H1 (cell line): ENCODE data around the gene MT1G. TPM values are rescaled to one million over a fixed set of nuclear protein-coding genes. Genes with fewer than 3 reads are reported as not detected.
A peak's percentile ranks its signal among the peaks of the same experiment; 100 is the strongest.

Experiments used
- CTCF ChIA-PET: fragments of 300-600 bp; sonication (Branson Sonifier 250); formaldehyde crosslinking; loops from one replicate; lab custom pipeline; 2021; ENCODE audit not compliant: partially characterized antibody; lab: Charles Lee
- POLR2A ChIA-PET: fragments of 300-600 bp; sonication (Branson Sonifier 250); formaldehyde crosslinking; loops from one replicate; lab custom pipeline; 2021; ENCODE audit warnings: inconsistent platforms; ENCODE audit not compliant: partially characterized antibody; lab: Charles Lee
- DNase-seq, 2 experiments: peaks; one replicate each; pipeline versions ENCODE4 v3.0.0 to v3.0.0-alpha.2; 2010 to 2022; ENCODE audit warnings: low spot score in 2 of 2, low read depth in 1 of 2, mixed read lengths in 1 of 2
- FAIRE-seq: peaks from 2 replicates; lab custom pipeline; 2011; peaks lifted over from hg19 to GRCh38; lab: Jason Lieb, UNC
- H2AFZ ChIP-seq: 2 replicates; pipeline ENCODE4 v1.8.1; 2012; ENCODE audit warnings: low read length, inconsistent platforms
- H2AK5ac ChIP-seq: 2 replicates; pipeline ENCODE4 v1.6.1; 2013; ENCODE audit warnings: low read depth, low read length
- H2BK120ac ChIP-seq: replicated peaks from 2 replicates; pipeline ENCODE3; 2013; ENCODE audit warnings: low read depth, low read length, inconsistent platforms
- H2BK12ac ChIP-seq: 2 replicates; pipeline ENCODE4 v1.6.1; 2013; ENCODE audit warnings: low read depth, low read length
- H2BK15ac ChIP-seq: 2 replicates; pipeline ENCODE4 v1.6.1; 2013; ENCODE audit warnings: low read length
- H2BK20ac ChIP-seq: 2 replicates; pipeline ENCODE4 v1.6.1; 2013; ENCODE audit warnings: low read length
- H2BK5ac ChIP-seq: 2 replicates; pipeline ENCODE4 v1.6.1; 2013; ENCODE audit warnings: low read depth, low read length
- H3K14ac ChIP-seq: 2 replicates; pipeline ENCODE4 v1.6.1; 2013; ENCODE audit warnings: inconsistent platforms; ENCODE audit not compliant: insufficient read length
- H3K18ac ChIP-seq: 2 replicates; pipeline ENCODE4 v1.6.1; 2013; ENCODE audit warnings: low read length; ENCODE audit errors: extremely low read depth
- H3K23ac ChIP-seq: 2 replicates; pipeline ENCODE4 v1.6.1; 2013; ENCODE audit warnings: inconsistent platforms; ENCODE audit not compliant: insufficient read length
- H3K23me2 ChIP-seq: 2 replicates; pipeline ENCODE4 v1.6.1; 2013; ENCODE audit warnings: low read depth, low read length
- H3K27ac ChIP-seq: 2 replicates; pipeline ENCODE4 v1.6.1; 2011; ENCODE audit warnings: low read depth, low read length, inconsistent platforms
- H3K27me3 ChIP-seq, 4 experiments: replicated peaks in 1 of 4; 1 replicate in 1 of 4; 2 replicates in 3 of 4; pipeline versions ENCODE4 v1.6.1 to v1.8.1; 2011 to 2013; ENCODE audit warnings: low read length in 3 of 4, mild to moderate bottlenecking in 3 of 4, inconsistent platforms in 2 of 4, mixed read lengths in 2 of 4, moderate library complexity in 1 of 4; ENCODE audit not compliant: control insufficient read depth in 3 of 4, insufficient read depth in 3 of 4; ENCODE audit errors: extremely low read depth in 1 of 4
- H3K36me3 ChIP-seq, 4 experiments: 2 replicates each; pipeline versions ENCODE4 v1.6.1 to v1.8.1; 2011 to 2013; ENCODE audit warnings: mild to moderate bottlenecking in 4 of 4, low read length in 3 of 4, moderate library complexity in 2 of 4, control low read depth in 1 of 4, inconsistent platforms in 1 of 4; ENCODE audit not compliant: insufficient read depth in 4 of 4, control insufficient read depth in 2 of 4
- H3K4ac ChIP-seq: replicated peaks from 2 replicates; pipeline ENCODE3; 2013; ENCODE audit warnings: low read length, low read depth, mixed read lengths, inconsistent platforms; ENCODE audit not compliant: insufficient read length
- H3K4me1 ChIP-seq, 4 experiments: replicated peaks in 1 of 4; 1 replicate in 1 of 4; 2 replicates in 3 of 4; pipeline versions ENCODE4 v1.6.1 to v1.8.1; 2011 to 2013; ENCODE audit warnings: low read length in 3 of 4, inconsistent platforms in 2 of 4, mixed read lengths in 1 of 4; ENCODE audit not compliant: insufficient read depth in 4 of 4, control insufficient read depth in 3 of 4
- H3K4me2 ChIP-seq, 2 experiments: 2 replicates each; pipeline versions ENCODE4 v1.6.1 to v1.8.1; 2011 to 2013; ENCODE audit warnings: low read depth in 2 of 2, low read length in 2 of 2, control low read depth in 1 of 2, inconsistent platforms in 1 of 2, mild to moderate bottlenecking in 1 of 2; ENCODE audit not compliant: insufficient read depth in 1 of 2
- H3K4me3 ChIP-seq, 4 experiments: fragments of 200-600, 300-600 bp in 1 of 4; sonication (generic), shearing (Covaris generic), sonication (Bioruptor Twin) in 1 of 4; 2 replicates each; pipeline versions ENCODE4 v1.5.1 to v1.8.1; 2011 to 2016; ENCODE audit warnings: low read length in 4 of 4, low read depth in 3 of 4, control low read depth in 2 of 4, inconsistent platforms in 2 of 4, mild to moderate bottlenecking in 2 of 4, mixed read lengths in 1 of 4, moderate library complexity in 1 of 4; ENCODE audit not compliant: insufficient read depth in 2 of 4; ENCODE audit errors: extremely low read depth in 1 of 4
- H3K56ac ChIP-seq: replicated peaks from 2 replicates; pipeline ENCODE3; 2013; ENCODE audit warnings: low read depth, mild to moderate bottlenecking, mixed read lengths, low read length, inconsistent platforms; ENCODE audit not compliant: insufficient read length
- H3K79me1 ChIP-seq: 2 replicates; pipeline ENCODE4 v1.6.1; 2013; ENCODE audit warnings: low read depth, low read length, control low read depth
- H3K79me2 ChIP-seq, 2 experiments: 2 replicates each; pipeline versions ENCODE4 v1.6.1 to v1.8.1; 2012 to 2013; ENCODE audit warnings: low read length in 2 of 2, mild to moderate bottlenecking in 2 of 2, inconsistent platforms in 1 of 2; ENCODE audit not compliant: insufficient read depth in 2 of 2, control insufficient read depth in 1 of 2
- H3K9ac ChIP-seq, 4 experiments: replicated peaks in 1 of 4; 1 replicate in 1 of 4; 2 replicates in 3 of 4; pipeline versions ENCODE4 v1.6.1 to v1.8.1; 2011 to 2013; ENCODE audit warnings: low read depth in 3 of 4, low read length in 3 of 4, control low read depth in 2 of 4, mild to moderate bottlenecking in 2 of 4, moderate library complexity in 2 of 4, inconsistent platforms in 1 of 4; ENCODE audit errors: extremely low read depth in 1 of 4
- H3K9me3 ChIP-seq, 2 experiments: 2 replicates each; pipeline versions ENCODE4 v1.6.1 to v1.8.1; 2012 to 2013; ENCODE audit warnings: mild to moderate bottlenecking in 2 of 2, moderate library complexity in 2 of 2, control low read depth in 1 of 2, inconsistent platforms in 1 of 2, low read depth in 1 of 2, low read length in 1 of 2, mixed read lengths in 1 of 2; ENCODE audit not compliant: insufficient read depth in 2 of 2
- H4K20me1 ChIP-seq, 2 experiments: replicated peaks in 1 of 2; 2 replicates each; pipeline versions ENCODE3 to v1.8.1; 2011 to 2013; ENCODE audit warnings: inconsistent platforms in 2 of 2, low read length in 2 of 2, mild to moderate bottlenecking in 1 of 2; ENCODE audit not compliant: insufficient read depth in 2 of 2, control insufficient read depth in 1 of 2
- H4K5ac ChIP-seq: 2 replicates; pipeline ENCODE4 v1.6.1; 2013; ENCODE audit warnings: low read length, low read depth, mixed read lengths, inconsistent platforms; ENCODE audit not compliant: insufficient read length
- H4K8ac ChIP-seq: 2 replicates; pipeline ENCODE4 v1.8.0; 2013; ENCODE audit warnings: mild to moderate bottlenecking, moderate library complexity, low read length, inconsistent platforms; ENCODE audit not compliant: insufficient read depth; ENCODE audit errors: extremely low read depth
- H4K91ac ChIP-seq: replicated peaks from 2 replicates; pipeline ENCODE3; 2013; ENCODE audit warnings: low read length, mixed read lengths, inconsistent platforms; ENCODE audit not compliant: insufficient read length
- CBX8 ChIP-seq: fragments of 300-800, 300-1000 bp; sonication (generic); IDR thresholded peaks from 2 replicates; pipeline ENCODE4 v1.7.1; 2016; ENCODE audit warnings: low read depth, low read length, borderline replicate concordance
- JUND ChIP-seq: IDR thresholded peaks from 2 replicates; pipeline ENCODE4 v1.6.1; 2011; ENCODE audit warnings: mild to moderate bottlenecking, improper control_type of control experiment, low read length
- WGBS, 2 experiments: shearing (Covaris generic) in 1 of 2; methylation state at CpG; one replicate each; pipeline versions ENCODE4 v1.1.6 to v1.1.7; 2013 to 2015; ENCODE audit warnings: low lambda C conversion rate in 2 of 2, mixed read lengths in 2 of 2, inconsistent platforms in 1 of 2, low coverage in 1 of 2, missing lambda C conversion rate in 1 of 2; ENCODE audit not compliant: insufficient replicate concordance in 2 of 2, insufficient coverage in 1 of 2, insufficient read length in 1 of 2; ENCODE audit errors: extremely low coverage in 1 of 2, missing lambda C conversion rate in 1 of 2; 5-methylcytosine and 5-hydroxymethylcytosine counted together
- polyA plus RNA-seq, 7 experiments: library from polyadenylated mRNA; depleted of rRNA in 3 of 7; stranded (reverse) in 5 of 7; unstranded in 2 of 7; fragments of >200 nt in 5 of 7; fragments of 200-250 nt in 2 of 7; gene quantifications; 1 replicate in 5 of 7; 2 replicates in 1 of 7; 4 replicates in 1 of 7; pipeline versions ENCODE4 v1.2.1 to v1.2.3, GENCODE V29; 2011 to 2013; ENCODE audit warnings: missing spikeins in 2 of 7, mixed read lengths in 2 of 7
- total RNA-seq: library from RNA; stranded (reverse); fragmentation: NEBNext Ultra II Directional; extraction: Animal tissue kit (Norgen Biotek cat#: 25700); gene quantifications from 2 replicates; pipeline ENCODE4 v1.2.1, GENCODE V29; 2021

MT1G gene
- total and polyA plus RNA-seq, 2 of the 8 experiments (the other 6 are each of a cell fraction or from before 2014, with no cell fraction given) = 17.7 to 515 TPM

DNA sequence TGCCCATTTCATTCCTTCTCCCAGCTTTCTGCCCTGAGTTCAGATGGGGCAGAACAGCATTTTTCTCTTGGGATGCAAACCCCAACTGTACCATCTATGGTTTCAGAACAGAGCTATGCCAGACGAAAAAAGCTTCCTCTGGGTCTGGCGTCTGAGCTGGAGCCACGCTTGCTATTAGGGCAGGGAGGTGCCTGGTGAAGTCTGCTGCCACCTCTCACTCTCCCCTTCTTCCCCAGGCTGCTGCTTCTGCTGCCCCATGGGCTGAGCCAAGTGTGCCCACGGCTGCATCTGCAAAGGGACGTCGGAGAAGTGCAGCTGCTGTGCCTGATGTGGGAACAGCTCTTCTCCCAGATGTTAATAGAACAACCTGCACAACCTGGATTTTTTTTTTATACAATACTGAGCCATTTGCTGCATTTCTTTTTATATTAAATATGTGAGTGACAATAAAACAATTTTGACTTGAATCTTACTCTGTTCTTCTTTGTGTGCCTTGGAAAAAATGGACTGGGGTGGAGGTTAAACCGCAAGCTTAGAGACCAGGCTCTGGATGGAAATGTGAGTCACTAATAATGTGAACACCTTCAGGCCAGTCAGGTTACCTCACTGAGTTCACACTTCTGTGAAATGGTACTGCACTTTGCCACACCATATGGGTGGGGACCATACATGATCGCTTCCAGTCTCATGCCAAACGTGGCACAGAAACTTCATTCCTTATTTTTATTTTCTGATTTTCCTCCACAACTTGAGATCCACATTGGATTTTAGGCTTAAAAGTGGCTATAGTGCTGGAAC lies 31.1 kb downstream of the MT1G start:
- Histone ChIP-seq H2BK12ac (no peak overlapping the region), H3K27me3 (peaks cover 91 to 100% (median 99%) of the 10 kb centered on the region in 4 experiments), H3K4me3 (no peak overlapping the region), H2AFZ (no peak overlapping the region), H3K4me2 (no peak overlapping the region; a peak in 1 of 4 replicates), H3K56ac (no peak overlapping the region), H3K9ac (no peak overlapping the region), H3K27ac (no peak overlapping the region), H3K14ac (no peak overlapping the region), H4K8ac (no peak overlapping the region), H3K18ac (no peak overlapping the region; the same call in 1 of the 2 replicates), H2BK15ac (no peak overlapping the region), H2BK120ac (no peak overlapping the region), H4K20me1 (peaks cover 14 to 31% of the 10 kb centered on the region in 2 experiments), H2BK20ac (no peak overlapping the region), H4K5ac (no peak overlapping the region), H3K4me1 (peaks cover 3 to 22% (median 7%) of the 10 kb centered on the region in 4 experiments), H2BK5ac (no peak overlapping the region), H3K9me3 (no peaks in the 10 kb centered on the region), H3K23me2 (peaks cover 9% of the 10 kb centered on the region), H3K79me1 (no peaks in the 10 kb centered on the region), H3K4ac (no peak overlapping the region), H3K36me3 (no peaks in the 10 kb centered on the region; a peak in 1 of 8 replicates), H3K79me2 (no peaks in the 10 kb centered on the region), H4K91ac (no peak overlapping the region), H2AK5ac (no peak overlapping the region), H3K23ac (no peak overlapping the region)
- WGBS, 2 experiments = 23% methylated on average over 9 of the region's 9 CpGs; no CpG with 5 or more reads in 1 of the 2 experiments
- ChIA-PET POLR2A (interaction anchor here (0.6 to 4.8 kb wide), 8 partner anchors 11 to 48 kb away, joined by 3 to 32 read pairs (median 5); partner anchors contain the start of genes MT1E, MT1G and MT3), CTCF (interaction anchor here (0.9 to 3.0 kb wide), 4 partner anchors 10 to 37 kb away, joined by 3 to 13 read pairs (median 4); partner anchors contain the start of gene MT1E)
- no peak for FAIRE-seq
- DNase-seq = no peak
- TF ChIP-seq CBX8 (peak; percentile 72; the same call in 1 of the 2 replicates), JUND (no peak)
